22Rv1 (cell line): ENCODE results near the gene IMPDH1.

ENCODE experiments used
- ZFX ChIP-seq: fragments of 450-650 bp; IDR thresholded peaks from 2 replicates; pipeline ENCODE4 v1.6.1; 2017; ENCODE audit warnings: antibody characterized with exemption, borderline replicate concordance
- TF ChIP-seq, protein P1 (sequence below): fragments of 450-650 bp; IDR thresholded peaks from 2 replicates; pipeline ENCODE4 v1.5.1; 2017; ENCODE audit warnings: mild to moderate bottlenecking

DNA sequence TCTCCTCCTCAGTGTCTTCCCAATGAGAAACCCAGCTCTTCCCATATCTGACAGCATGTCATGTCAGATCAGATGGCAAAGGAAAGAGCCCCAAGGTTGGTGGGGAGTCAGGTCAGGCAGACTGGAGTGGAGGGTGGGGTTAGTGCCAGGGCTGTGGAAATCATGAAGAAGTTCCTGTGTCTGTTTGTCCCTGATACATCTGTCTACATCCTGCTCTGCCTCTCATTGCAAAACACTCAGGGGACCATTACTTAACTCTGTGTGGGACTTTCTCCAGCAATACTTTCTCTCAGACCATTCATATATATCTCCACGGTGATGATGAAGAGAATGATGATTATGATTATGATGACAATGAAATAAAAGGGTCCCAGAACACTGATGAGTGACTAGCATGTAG, 51.5 kb downstream of the IMPDH1 start:
- TF ChIP-seq, protein P1, sequence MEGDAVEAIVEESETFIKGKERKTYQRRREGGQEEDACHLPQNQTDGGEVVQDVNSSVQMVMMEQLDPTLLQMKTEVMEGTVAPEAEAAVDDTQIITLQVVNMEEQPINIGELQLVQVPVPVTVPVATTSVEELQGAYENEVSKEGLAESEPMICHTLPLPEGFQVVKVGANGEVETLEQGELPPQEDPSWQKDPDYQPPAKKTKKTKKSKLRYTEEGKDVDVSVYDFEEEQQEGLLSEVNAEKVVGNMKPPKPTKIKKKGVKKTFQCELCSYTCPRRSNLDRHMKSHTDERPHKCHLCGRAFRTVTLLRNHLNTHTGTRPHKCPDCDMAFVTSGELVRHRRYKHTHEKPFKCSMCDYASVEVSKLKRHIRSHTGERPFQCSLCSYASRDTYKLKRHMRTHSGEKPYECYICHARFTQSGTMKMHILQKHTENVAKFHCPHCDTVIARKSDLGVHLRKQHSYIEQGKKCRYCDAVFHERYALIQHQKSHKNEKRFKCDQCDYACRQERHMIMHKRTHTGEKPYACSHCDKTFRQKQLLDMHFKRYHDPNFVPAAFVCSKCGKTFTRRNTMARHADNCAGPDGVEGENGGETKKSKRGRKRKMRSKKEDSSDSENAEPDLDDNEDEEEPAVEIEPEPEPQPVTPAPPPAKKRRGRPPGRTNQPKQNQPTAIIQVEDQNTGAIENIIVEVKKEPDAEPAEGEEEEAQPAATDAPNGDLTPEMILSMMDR = no peak
- TF ChIP-seq ZFX = no peak
